Measurements from ENCODE around the gene PPP2R2C. TPM values are rescaled to one million over a fixed set of nuclear protein-coding genes. Genes with fewer than 3 reads are reported as not detected.

Gene PPP2R2C
- total and polyA plus RNA-seq, 9 of the 15 experiments (the other 6 are each of a cell fraction or from before 2014, with no cell fraction given): 0.04 to 0.06 TPM; not detected in 7

- Histone ChIP-seq H3K4me3 (no peak overlapping the region), H3K27ac (ENCODE audit: extremely low read depth, low read depth, low read length) (no peak overlapping the region), H2AFZ (ENCODE audit: low read depth, low read length) (no peak overlapping the region), H3K9me3 (replicated peaks; ENCODE audit: control insufficient read depth, insufficient read depth, low read depth, low read length) (no peaks in the 10 kb centered on the region), H3K36me3 (ENCODE audit: control insufficient read depth, insufficient read depth, low read length) (no peaks in the 10 kb centered on the region), H3K9me1 (ENCODE audit: control insufficient read depth, insufficient read depth, low read length) (no peaks in the 10 kb centered on the region), H3K4me1 (replicated peaks in 1 of 2; ENCODE audit: control insufficient read depth in 2 of 2, insufficient read depth in 2 of 2, low read length in 2 of 2) (no peaks in the 10 kb centered on the region), H3K9ac (ENCODE audit: insufficient read depth in 1 of 2, low read depth in 2 of 2, low read length in 2 of 2) (no peak overlapping the region), H3K4me2 (ENCODE audit: insufficient read depth, low read length) (no peak overlapping the region), H3K27me3 (ENCODE audit: control insufficient read depth in 2 of 2, insufficient read depth in 2 of 2, low read length in 2 of 2) (peaks cover 3 to 27% of the 10 kb centered on the region in 2 experiments; a peak in 3 of 5 replicates), H3K79me2 (ENCODE audit: control insufficient read depth, insufficient read depth, low read length) (no peaks in the 10 kb centered on the region), H4K20me1 (replicated peaks; ENCODE audit: control insufficient read depth, insufficient read depth, low read length) (no peaks in the 10 kb centered on the region)
- ChIA-PET POLR2A (interaction anchor here (1.0 kb wide), 2 partner anchors 45 to 221 kb away, joined by 3 to 4 read pairs; no protein-coding TSS in a partner anchor), CTCF (ENCODE audit: low intra/inter-chr PET ratio) (no interaction called here)
- DNase-seq (ENCODE audit: extremely low read depth in 1 of 4, low spot score in 3 of 4) (no peak), FAIRE-seq (no peak), ATAC-seq (no peak)
- intact Hi-C loops (cut with micrococcal nuclease) (no loop called here), in situ Hi-C loops (cut with MboI) (no loop called here)
- no TSS peak for BruUV-seq (replicated peaks)
- TF ChIP-seq MEIS2 (IDR thresholded peaks at IDR 0.05; ENCODE audit: partially characterized antibody) (peak; percentile 18), PBX2 (CRISPR knock-in tag; IDR thresholded peaks at IDR 0.05; ENCODE audit: low read depth) (no peak), PBX2 (tag; conservative IDR thresholded peaks at IDR 0.05; ENCODE audit: low read depth) (peak; percentile 49), NR2C1 (IDR thresholded peaks at IDR 0.05) (no peak), NR2C1 (tag; IDR thresholded peaks at IDR 0.05) (no peak), RFX1 (IDR thresholded peaks at IDR 0.05) (peak; percentile 74)
- WGBS (ENCODE audit: insufficient coverage, low coverage, missing lambda C conversion rate): under 1% methylated on average over 22 of the region's 22 CpGs
Measured at GRCh38 chr4:6493658-6494304, 21.4 kb upstream of the PPP2R2C start.
